B cell (primary cell): Measurements from ENCODE around the gene DMAC2.

Experiments used
- EZH2 ChIP-seq: IDR thresholded peaks from 2 replicates; pipeline ENCODE4 v1.6.1; 2012; ENCODE audit warnings: borderline replicate concordance, low read depth, mild to moderate bottlenecking, moderate library complexity, low read length; ENCODE audit not compliant: insufficient read depth, poor library complexity, severe bottlenecking
- TF ChIP-seq, protein P1 (sequence below): fragments of 200-600 bp; IDR thresholded peaks from one replicate; pipeline ENCODE4 v1.8.0; 2022; ENCODE audit warnings: antibody characterized with exemption, mild to moderate bottlenecking

DNA sequence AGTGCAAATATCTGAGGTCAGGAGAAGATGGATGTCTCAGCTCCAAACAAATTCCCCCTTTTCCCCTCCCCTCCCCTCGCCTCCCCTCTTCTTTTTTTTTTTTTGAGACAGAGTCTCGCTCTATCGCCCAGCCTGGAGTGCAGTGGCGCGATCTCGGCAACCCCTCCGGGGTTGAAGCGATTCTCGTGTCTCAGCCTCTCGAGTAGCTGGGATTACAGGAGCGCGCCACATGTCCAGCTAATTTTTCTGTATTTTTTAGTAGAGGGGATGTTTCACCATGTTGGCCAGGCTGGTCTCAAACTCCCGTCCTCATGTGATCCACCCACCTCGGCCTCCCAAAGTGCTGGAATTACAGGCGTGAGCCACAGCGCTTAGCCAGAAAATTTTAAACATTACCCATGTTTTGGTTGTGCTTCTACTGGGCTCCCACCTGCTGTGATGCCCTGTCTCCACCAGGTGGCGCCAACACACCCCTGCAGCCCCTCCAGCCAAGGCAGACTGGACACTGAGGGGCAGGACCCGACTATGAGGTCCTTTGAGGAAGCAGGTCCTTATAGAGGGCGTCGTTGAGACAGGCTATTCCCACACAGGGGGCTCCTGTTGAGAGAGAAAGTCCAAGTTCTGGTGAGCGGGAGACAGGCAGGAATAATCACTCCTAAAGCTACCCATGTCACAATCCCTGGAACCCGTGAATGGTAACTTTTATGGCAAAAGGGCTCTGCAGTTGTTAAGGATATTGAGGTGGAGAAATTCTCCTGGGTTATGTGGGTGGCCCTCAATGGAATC is 9.6 kb upstream of the DMAC2 start:
- TF ChIP-seq, protein P1, sequence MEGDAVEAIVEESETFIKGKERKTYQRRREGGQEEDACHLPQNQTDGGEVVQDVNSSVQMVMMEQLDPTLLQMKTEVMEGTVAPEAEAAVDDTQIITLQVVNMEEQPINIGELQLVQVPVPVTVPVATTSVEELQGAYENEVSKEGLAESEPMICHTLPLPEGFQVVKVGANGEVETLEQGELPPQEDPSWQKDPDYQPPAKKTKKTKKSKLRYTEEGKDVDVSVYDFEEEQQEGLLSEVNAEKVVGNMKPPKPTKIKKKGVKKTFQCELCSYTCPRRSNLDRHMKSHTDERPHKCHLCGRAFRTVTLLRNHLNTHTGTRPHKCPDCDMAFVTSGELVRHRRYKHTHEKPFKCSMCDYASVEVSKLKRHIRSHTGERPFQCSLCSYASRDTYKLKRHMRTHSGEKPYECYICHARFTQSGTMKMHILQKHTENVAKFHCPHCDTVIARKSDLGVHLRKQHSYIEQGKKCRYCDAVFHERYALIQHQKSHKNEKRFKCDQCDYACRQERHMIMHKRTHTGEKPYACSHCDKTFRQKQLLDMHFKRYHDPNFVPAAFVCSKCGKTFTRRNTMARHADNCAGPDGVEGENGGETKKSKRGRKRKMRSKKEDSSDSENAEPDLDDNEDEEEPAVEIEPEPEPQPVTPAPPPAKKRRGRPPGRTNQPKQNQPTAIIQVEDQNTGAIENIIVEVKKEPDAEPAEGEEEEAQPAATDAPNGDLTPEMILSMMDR = peak; percentile 99
- TF ChIP-seq EZH2 = no peak
